GM12872 (cell line): ENCODE results near the gene CADPS.

Experiments used
- TF ChIP-seq, protein P1 (sequence below): IDR thresholded peaks from 3 replicates; pipeline ENCODE4 v1.5.1; 2011; ENCODE audit warnings: low read depth, mild to moderate bottlenecking, low read length, moderate library complexity; ENCODE audit not compliant: insufficient read depth

CADPS gene

DNA sequence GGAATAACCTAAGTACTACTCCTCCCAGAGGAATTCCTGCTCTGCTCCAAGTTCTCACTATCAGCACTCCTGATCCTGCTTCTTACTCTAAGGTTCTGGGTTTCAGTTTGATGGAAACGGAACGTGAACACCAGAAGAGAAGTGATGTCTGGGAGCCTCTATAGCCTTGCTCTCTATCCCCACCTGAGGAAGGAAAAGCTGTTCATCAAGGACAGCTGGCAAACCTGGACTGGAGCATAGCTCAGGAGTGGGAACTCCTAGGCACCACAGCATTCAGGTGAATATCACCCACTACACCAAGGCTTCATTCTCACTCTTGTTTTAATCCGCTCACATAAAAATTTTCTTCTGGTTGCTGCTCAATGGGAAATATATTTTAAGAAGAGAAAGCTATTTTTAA, 13.0 kb upstream of the CADPS start:
- TF ChIP-seq, protein P1, sequence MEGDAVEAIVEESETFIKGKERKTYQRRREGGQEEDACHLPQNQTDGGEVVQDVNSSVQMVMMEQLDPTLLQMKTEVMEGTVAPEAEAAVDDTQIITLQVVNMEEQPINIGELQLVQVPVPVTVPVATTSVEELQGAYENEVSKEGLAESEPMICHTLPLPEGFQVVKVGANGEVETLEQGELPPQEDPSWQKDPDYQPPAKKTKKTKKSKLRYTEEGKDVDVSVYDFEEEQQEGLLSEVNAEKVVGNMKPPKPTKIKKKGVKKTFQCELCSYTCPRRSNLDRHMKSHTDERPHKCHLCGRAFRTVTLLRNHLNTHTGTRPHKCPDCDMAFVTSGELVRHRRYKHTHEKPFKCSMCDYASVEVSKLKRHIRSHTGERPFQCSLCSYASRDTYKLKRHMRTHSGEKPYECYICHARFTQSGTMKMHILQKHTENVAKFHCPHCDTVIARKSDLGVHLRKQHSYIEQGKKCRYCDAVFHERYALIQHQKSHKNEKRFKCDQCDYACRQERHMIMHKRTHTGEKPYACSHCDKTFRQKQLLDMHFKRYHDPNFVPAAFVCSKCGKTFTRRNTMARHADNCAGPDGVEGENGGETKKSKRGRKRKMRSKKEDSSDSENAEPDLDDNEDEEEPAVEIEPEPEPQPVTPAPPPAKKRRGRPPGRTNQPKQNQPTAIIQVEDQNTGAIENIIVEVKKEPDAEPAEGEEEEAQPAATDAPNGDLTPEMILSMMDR, result no peak

GRCh38 chr3:62885136-62885535, 9.9 kb upstream of the CADPS start:
- TF ChIP-seq, protein P1, result no peak

- TF ChIP-seq, protein P1, result no peak
Measured at GRCh38 chr3:62884096-62884870, 9.1 kb upstream of the CADPS start.

- TF ChIP-seq, protein P1, result no peak
Measured at GRCh38 chr3:62882676-62883200, 7.5 kb upstream of the CADPS start.

DNA sequence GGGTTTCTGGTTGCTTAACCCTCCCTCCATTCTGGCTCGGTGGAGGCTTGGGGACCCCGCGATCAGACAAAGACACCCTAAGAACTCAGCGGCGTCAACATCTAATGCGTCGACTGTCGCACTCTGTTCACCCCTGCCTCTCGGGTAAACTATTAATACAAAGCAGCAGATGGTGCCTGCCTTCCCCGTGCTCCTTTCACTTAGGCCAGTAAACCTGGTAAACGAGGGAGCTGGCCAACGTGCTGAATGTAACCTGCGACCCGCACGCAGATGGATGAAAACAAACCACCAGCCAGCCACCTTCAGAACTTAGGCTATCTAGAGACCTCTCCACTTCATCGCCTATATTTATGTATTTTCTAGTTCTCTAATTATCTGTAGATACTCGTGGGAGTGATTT, 848 bp upstream of the CADPS start:
- TF ChIP-seq, protein P1, result no peak

DNA sequence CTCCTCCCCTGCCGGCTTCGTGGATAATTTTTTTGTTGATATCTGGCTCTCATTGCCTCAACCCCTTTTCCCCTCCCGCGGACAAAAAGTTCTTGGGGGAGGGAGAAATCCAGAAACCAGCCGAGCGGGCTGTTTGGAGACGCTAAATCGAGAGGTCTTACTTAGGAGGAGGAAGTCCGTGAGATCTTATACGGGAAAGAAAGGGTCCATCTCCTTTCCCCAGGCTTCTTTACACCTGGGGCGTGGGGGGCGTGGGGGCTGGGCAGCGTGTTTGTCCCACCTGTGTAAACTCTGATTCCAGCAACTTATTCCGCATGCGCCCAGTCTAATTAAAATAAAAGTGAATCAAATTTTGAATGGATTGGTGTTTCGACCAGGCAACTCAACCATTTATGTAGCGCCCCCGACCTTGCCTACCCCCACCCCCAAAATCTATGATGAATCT, 364 bp upstream of the CADPS start:
- TF ChIP-seq, protein P1, result no peak

DNA sequence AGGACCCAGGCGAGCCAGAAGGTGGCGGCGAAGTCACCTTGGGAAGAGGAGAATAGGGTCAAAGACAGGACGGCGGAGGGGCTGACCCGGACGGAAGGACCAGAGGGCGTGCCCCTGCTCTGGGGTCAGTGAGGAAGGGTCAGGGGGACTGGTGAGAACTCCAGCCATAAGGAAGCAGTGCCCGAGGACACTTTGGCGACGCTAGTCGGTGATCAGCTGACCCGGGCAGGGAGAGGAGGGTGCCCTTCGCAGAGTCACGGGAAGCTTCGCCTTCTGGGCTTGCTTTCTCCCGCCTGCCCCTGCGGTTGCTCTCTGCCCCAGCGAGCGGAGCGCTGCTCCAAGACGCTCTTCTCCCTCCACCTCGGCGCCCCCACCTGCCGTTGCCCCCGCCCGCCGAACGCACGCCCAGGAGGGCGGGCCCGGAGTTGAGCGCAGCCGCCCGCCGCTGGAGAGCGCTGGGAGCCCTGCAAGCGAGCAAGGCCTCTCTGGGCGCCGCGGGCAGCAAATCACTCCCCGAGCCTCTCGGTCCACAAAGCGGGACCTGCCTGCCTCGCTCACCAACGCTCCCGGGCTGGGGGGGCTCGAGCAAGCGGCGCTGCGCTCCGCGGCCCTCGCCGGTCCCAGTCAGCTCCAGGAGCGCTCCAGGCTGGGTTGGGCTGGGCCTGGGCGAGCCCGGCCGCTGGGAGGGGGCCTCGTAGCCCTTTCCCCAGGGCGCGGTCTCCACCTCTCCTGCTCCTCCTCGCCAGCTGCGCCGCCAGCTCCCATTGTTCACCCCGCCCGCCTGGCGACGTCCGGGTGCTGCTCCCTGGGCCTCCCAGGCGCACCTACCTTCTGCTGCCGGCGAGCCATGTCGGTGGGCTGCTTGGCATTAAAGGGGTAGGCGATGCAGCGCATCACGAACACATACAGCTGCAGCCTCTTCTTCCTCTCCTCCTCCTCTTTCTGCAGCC, 1.2 kb downstream of the CADPS start:
- TF ChIP-seq, protein P1, result no peak
